ENCODE results near the gene PLCL2.

PLCL2 gene

DNA sequence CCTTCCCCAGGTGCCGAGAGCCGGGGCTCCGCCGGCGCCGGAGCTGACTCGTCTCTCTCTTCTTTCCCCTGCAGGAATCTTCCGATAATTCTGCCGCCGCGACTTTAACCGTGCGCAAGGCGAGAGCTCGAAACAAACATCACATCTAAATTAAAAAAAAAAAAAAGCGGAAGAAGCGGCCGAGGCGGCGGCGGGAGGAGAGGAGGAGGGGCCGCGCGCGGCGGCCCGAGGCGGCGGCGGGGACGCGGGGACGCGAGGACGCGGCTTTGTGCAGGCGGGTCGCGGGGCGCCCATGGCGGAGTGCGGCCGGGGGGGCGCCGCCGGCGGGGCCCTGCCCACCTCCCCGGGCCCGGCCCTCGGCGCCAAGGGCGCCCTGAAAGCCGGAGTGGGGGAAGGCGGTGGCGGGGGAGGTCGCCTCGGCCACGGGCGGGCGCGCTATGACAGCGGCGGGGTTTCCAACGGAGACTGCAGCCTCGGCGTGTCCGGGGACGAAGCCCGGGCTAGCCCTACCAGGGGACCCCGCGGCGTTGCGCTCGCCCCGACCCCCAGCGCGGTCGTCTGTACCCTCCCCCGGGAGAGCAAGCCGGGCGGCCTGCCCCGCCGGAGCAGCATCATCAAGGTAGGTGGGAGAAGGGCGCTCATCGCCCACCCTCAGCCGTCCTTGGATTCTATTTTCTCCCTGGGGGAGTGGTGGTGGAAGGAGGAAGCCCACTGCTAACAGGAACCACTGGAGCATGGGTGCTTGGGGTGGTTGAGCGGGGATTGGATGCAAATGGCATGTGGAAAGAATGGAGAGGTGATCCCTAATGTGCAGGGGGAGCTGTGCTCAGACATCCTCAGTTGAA is at the start of gene PLCL2:
PLCL2 (plus strand) TSS at position 208 of the 845 bp plus-strand sequence; CDS start at position 293, 85 bp downstream.
- peak; percentile 29 for DNase-seq (ENCODE audit: low read depth)
- no peak for TF ChIP-seq CTCF (conservative IDR thresholded peaks at IDR 0.05; ENCODE audit: low read length)
- H3K4me3 ChIP-seq (ENCODE audit: low read length): peak within 1 kb of the TSS; percentile 85

DNA sequence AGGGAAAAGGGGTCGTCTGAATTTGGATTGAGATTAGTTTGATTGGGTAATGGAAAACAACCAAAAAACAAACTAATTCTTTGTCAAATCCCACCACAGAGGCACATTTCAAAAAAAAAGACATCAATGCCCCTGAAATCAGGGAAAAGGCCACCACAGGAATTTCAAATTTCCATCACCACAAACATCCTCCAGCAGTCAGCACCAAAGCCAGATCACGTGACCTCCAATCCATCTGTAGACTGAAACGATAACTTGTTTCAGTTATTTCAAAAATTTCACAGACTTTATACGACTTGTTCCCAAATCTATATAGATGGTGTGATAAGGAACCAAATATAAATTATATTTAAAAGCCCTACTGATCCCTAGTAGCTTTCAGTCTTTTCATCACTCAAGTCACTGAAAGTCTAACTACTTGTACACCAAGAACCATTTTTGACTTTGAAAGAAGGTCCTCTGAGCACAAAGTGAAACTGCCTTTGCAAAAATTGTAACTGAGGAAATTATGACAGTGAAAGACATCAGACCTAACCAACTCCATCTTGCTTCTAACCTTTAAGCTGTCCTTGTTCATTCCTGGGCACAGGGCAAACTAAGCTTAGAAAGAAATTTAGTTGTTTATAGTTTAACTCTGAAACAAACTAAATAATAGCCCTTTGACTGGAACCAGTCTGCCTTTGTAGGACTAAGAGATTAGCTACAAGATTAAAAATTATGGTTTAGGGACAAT is 48.1 kb upstream of the PLCL2 start:
- no peak overlapping the region for H3K4me3 ChIP-seq (ENCODE audit: low read length)
- peak; percentile 41 for DNase-seq (ENCODE audit: low read depth)
- no peak for TF ChIP-seq CTCF (conservative IDR thresholded peaks at IDR 0.05; ENCODE audit: low read length)

DNA sequence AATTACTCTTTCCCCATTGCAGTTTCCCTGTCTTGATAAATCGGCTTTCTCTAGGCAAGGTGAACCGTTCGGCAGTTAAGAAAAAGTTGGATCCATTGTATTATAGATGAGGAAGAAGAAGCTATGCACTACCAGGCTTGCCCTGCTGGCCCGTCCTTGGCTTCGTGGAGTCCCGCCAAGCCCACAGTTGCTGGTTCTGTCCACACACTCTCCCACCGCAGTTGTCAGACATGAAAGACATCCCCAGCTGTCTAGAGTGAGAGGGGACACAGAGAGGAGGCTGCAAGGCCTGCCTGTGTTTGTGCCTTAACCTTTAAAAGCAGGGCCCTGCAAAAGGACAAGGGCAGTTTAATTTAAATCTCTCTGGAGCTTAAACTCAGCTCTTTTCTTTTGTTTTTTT is 47.2 kb upstream of the PLCL2 start:
- no peak for DNase-seq (ENCODE audit: low read depth)
- H3K4me3 ChIP-seq (ENCODE audit: low read length): no peak overlapping the region

DNA sequence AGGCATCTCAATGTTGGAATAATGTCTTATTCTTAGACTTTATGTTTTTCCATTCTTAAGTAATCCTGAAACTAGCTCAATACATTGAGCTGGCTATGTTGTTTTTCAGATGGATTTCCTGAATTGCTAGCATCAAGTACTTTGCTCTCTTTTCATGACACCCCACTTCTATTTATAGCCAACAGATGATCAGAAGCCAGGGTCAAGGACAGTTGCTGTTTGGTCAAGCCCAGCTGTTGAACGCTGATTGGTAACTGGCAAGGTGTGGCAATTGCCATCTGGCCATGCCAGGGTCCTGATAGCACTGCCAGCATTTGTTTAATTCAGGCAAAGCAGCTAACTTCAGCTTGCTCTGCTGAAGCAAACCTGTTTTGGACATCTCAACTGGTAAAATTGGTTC is 46.2 kb upstream of the PLCL2 start:
- no peak for DNase-seq (ENCODE audit: low read depth)

More for the DNA sequence above, 47.2 kb upstream of the PLCL2 start:
- no peak for TF ChIP-seq CTCF (conservative IDR thresholded peaks at IDR 0.05; ENCODE audit: low read length)

GRCh38 chr3:16839271-16840100 is 45.3 kb upstream of the PLCL2 start:
- no peak overlapping the region for H3K4me3 ChIP-seq (ENCODE audit: low read length)
- no peak for DNase-seq (ENCODE audit: low read depth)
- TF ChIP-seq CTCF (conservative IDR thresholded peaks at IDR 0.05; ENCODE audit: low read length): no peak

More for the DNA sequence above, 46.2 kb upstream of the PLCL2 start:
- H3K4me3 ChIP-seq (ENCODE audit: low read length): no peak overlapping the region
- TF ChIP-seq CTCF (conservative IDR thresholded peaks at IDR 0.05; ENCODE audit: low read length): no peak

GRCh38 chr3:16840101-16840424 is 44.7 kb upstream of the PLCL2 start:
- DNase-seq (ENCODE audit: low read depth): no peak
- no peak for TF ChIP-seq CTCF (conservative IDR thresholded peaks at IDR 0.05; ENCODE audit: low read length)
- H3K4me3 ChIP-seq (ENCODE audit: low read length): no peak overlapping the region

All from AG10803 (cell line).